Kidney epithelial cell (primary cell): Measurements from ENCODE around the gene MTOR. TPM values are rescaled to one million over a fixed set of nuclear protein-coding genes. Genes with fewer than 3 reads are reported as not detected.
"Not testable (repeated sequence)": the region's sequence is repeated elsewhere in the genome, so short reads cannot be mapped to it uniquely, and the experiment has no call there.

ENCODE experiments used
- DNase-seq: peaks from one replicate; pipeline ENCODE4 v3.0.0-alpha.2; 2010; ENCODE audit warnings: low read depth
- H3K27me3 ChIP-seq: 2 replicates; pipeline ENCODE4 v1.6.0; 2011; ENCODE audit warnings: low read length; ENCODE audit not compliant: control insufficient read depth, insufficient read depth
- H3K36me3 ChIP-seq: 2 replicates; pipeline ENCODE4 v1.5.1; 2011; ENCODE audit warnings: low read length; ENCODE audit not compliant: control insufficient read depth, insufficient read depth
- H3K4me3 ChIP-seq: 2 replicates; pipeline ENCODE4 v1.5.1; 2011; ENCODE audit warnings: low read depth, mild to moderate bottlenecking, control low read depth, low read length
- total RNA-seq: library from RNA; depleted of rRNA; stranded (reverse); fragments of >200 nt; gene quantifications from 2 replicates; pipeline ENCODE4 v1.2.3, GENCODE V29; 2015
- TF ChIP-seq, protein P1 (sequence below): IDR thresholded peaks from 2 replicates; pipeline ENCODE4 v1.5.1; 2011; ENCODE audit warnings: mild to moderate bottlenecking, moderate library complexity, low read length, control low read depth, inconsistent platforms; ENCODE audit not compliant: insufficient read depth, poor library complexity, severe bottlenecking

Gene MTOR
- total RNA-seq, result 41.3 and 48.1 TPM in 2 replicates

- no peaks in the 10 kb centered on the region for H3K36me3 ChIP-seq
- TF ChIP-seq, protein P1, sequence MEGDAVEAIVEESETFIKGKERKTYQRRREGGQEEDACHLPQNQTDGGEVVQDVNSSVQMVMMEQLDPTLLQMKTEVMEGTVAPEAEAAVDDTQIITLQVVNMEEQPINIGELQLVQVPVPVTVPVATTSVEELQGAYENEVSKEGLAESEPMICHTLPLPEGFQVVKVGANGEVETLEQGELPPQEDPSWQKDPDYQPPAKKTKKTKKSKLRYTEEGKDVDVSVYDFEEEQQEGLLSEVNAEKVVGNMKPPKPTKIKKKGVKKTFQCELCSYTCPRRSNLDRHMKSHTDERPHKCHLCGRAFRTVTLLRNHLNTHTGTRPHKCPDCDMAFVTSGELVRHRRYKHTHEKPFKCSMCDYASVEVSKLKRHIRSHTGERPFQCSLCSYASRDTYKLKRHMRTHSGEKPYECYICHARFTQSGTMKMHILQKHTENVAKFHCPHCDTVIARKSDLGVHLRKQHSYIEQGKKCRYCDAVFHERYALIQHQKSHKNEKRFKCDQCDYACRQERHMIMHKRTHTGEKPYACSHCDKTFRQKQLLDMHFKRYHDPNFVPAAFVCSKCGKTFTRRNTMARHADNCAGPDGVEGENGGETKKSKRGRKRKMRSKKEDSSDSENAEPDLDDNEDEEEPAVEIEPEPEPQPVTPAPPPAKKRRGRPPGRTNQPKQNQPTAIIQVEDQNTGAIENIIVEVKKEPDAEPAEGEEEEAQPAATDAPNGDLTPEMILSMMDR, result peak; percentile 17
- H3K27me3 ChIP-seq, result no peaks in the 10 kb centered on the region
- peak within 1 kb of the TSS; percentile 86 for H3K4me3 ChIP-seq
- peak; percentile 99 for DNase-seq
Observed at GRCh38 chr1:11262171-11263049, at the start of gene MTOR. TSS of gene MTOR (minus strand) at chr1:11262551. CDS start at chr1:11259409, 3,142 bp downstream.

DNA sequence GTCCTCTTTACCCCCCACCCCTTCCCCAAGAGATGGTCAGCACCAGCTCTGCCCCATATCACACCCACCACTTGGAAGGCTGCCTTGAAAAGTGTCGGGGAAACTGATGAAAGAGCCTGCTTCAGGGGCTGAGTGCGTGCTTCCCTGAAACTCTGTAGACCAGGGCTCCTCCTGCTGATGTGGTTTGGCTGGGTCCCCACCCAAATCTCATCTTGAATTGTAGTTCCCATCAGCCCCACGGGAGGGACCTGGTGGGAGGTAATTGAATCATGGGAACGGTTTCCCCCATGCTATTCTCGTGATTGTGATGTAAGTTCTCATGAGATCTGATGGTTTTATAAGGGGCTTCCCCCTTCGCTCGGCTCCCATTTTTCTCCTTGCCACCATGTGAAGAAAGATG is 47.0 kb upstream of the MTOR start:
- Histone ChIP-seq H3K27me3 (peaks cover 20% of the 10 kb centered on the region), H3K36me3 (no peaks in the 10 kb centered on the region), H3K4me3 (no peak overlapping the region)
- DNase-seq, result no peak
- TF ChIP-seq, protein P1, result no peak

GRCh38 chr1:11308699-11309224 is 46.4 kb upstream of the MTOR start:
- Histone ChIP-seq H3K4me3 (no peak overlapping the region), H3K36me3 (no peaks in the 10 kb centered on the region), H3K27me3 (peaks cover 20% of the 10 kb centered on the region)
- TF ChIP-seq, protein P1, result no peak
- no peak for DNase-seq

DNA sequence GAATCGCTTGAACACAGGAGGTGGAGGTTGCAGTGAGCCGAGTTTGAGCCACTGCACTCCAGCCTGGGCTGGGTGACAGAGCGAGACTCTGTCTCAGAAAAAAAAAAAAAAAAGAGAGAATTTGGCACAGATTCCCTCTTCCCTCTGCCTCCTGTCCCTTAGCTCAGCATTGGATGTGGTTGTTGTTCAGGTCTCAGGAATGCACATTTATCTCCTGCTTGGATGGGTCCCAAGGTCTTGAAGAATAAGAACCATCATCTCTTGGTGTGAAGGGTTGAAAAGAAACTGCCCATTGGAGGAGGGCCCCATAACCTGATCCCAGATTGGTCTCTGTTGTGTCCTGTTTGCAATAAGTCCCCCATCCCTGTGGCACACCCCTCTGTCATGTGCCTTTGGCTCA is 45.5 kb upstream of the MTOR start:
- no peak for DNase-seq
- Histone ChIP-seq H3K27me3 (peaks cover 16% of the 10 kb centered on the region), H3K36me3 (no peaks in the 10 kb centered on the region), H3K4me3 (no peak overlapping the region)
- TF ChIP-seq, protein P1, result no peak

DNA sequence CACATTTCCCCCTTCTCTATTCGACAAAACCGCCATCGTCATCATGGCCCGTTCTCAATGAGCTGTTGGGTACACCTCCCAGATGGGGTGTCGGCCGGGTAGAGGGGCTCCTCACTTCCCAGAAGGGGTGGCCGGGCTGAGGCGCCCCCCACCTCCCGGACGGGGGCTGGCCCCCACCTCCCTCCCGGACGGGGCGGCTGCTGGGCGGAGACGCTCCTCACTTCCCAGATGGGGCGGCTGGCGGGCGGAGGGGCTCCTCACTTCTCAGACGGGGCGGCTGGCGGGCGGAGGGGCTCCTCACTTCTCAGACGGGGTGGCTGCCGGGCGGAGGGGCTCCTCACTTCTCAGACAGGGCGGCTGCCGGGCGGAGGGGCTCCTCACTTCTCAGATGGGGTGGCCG is 43.2 kb upstream of the MTOR start:
- not testable (repeated sequence) for DNase-seq, H3K4me3 ChIP-seq, H3K36me3 ChIP-seq, H3K27me3 ChIP-seq

- H3K4me3 ChIP-seq, result no peak overlapping the region
- H3K36me3 ChIP-seq, result no peaks in the 10 kb centered on the region
- H3K27me3 ChIP-seq, result no peaks in the 10 kb centered on the region
- DNase-seq, result no peak
- TF ChIP-seq, protein P1, result no peak
Observed at GRCh38 chr1:11302366-11302765, 40.0 kb upstream of the MTOR start.
